H1 (cell line): ENCODE results near the gene TCF21. TPM values are rescaled to one million over a fixed set of nuclear protein-coding genes. Genes with fewer than 3 reads are reported as not detected.

Source experiments
- CTCF ChIA-PET: fragments of 300-600 bp; sonication (Branson Sonifier 250); formaldehyde crosslinking; loops from one replicate; lab custom pipeline; 2021; ENCODE audit not compliant: partially characterized antibody; lab: Charles Lee
- POLR2A ChIA-PET: fragments of 300-600 bp; sonication (Branson Sonifier 250); formaldehyde crosslinking; loops from one replicate; lab custom pipeline; 2021; ENCODE audit warnings: inconsistent platforms; ENCODE audit not compliant: partially characterized antibody; lab: Charles Lee
- DNase-seq, 2 experiments: peaks; one replicate each; pipeline versions ENCODE4 v3.0.0 to v3.0.0-alpha.2; 2010 to 2022; ENCODE audit warnings: low spot score in 2 of 2, low read depth in 1 of 2, mixed read lengths in 1 of 2
- FAIRE-seq: peaks from 2 replicates; lab custom pipeline; 2011; peaks lifted over from hg19 to GRCh38; lab: Jason Lieb, UNC
- H2AFZ ChIP-seq: 2 replicates; pipeline ENCODE4 v1.8.1; 2012; ENCODE audit warnings: low read length, inconsistent platforms
- H2AK5ac ChIP-seq: 2 replicates; pipeline ENCODE4 v1.6.1; 2013; ENCODE audit warnings: low read depth, low read length
- H2BK120ac ChIP-seq: replicated peaks from 2 replicates; pipeline ENCODE3; 2013; ENCODE audit warnings: low read depth, low read length, inconsistent platforms
- H2BK12ac ChIP-seq: 2 replicates; pipeline ENCODE4 v1.6.1; 2013; ENCODE audit warnings: low read depth, low read length
- H2BK15ac ChIP-seq: 2 replicates; pipeline ENCODE4 v1.6.1; 2013; ENCODE audit warnings: low read length
- H2BK20ac ChIP-seq: 2 replicates; pipeline ENCODE4 v1.6.1; 2013; ENCODE audit warnings: low read length
- H2BK5ac ChIP-seq: 2 replicates; pipeline ENCODE4 v1.6.1; 2013; ENCODE audit warnings: low read depth, low read length
- H3K14ac ChIP-seq: 2 replicates; pipeline ENCODE4 v1.6.1; 2013; ENCODE audit warnings: inconsistent platforms; ENCODE audit not compliant: insufficient read length
- H3K18ac ChIP-seq: 2 replicates; pipeline ENCODE4 v1.6.1; 2013; ENCODE audit warnings: low read length; ENCODE audit errors: extremely low read depth
- H3K23ac ChIP-seq: 2 replicates; pipeline ENCODE4 v1.6.1; 2013; ENCODE audit warnings: inconsistent platforms; ENCODE audit not compliant: insufficient read length
- H3K23me2 ChIP-seq: 2 replicates; pipeline ENCODE4 v1.6.1; 2013; ENCODE audit warnings: low read depth, low read length
- H3K27ac ChIP-seq: 2 replicates; pipeline ENCODE4 v1.6.1; 2011; ENCODE audit warnings: low read depth, low read length, inconsistent platforms
- H3K27me3 ChIP-seq, 4 experiments: replicated peaks in 1 of 4; 1 replicate in 1 of 4; 2 replicates in 3 of 4; pipeline versions ENCODE4 v1.6.1 to v1.8.1; 2011 to 2013; ENCODE audit warnings: low read length in 3 of 4, mild to moderate bottlenecking in 3 of 4, inconsistent platforms in 2 of 4, mixed read lengths in 2 of 4, moderate library complexity in 1 of 4; ENCODE audit not compliant: control insufficient read depth in 3 of 4, insufficient read depth in 3 of 4; ENCODE audit errors: extremely low read depth in 1 of 4
- H3K36me3 ChIP-seq, 4 experiments: 2 replicates each; pipeline versions ENCODE4 v1.6.1 to v1.8.1; 2011 to 2013; ENCODE audit warnings: mild to moderate bottlenecking in 4 of 4, low read length in 3 of 4, moderate library complexity in 2 of 4, control low read depth in 1 of 4, inconsistent platforms in 1 of 4; ENCODE audit not compliant: insufficient read depth in 4 of 4, control insufficient read depth in 2 of 4
- H3K4ac ChIP-seq: replicated peaks from 2 replicates; pipeline ENCODE3; 2013; ENCODE audit warnings: low read length, low read depth, mixed read lengths, inconsistent platforms; ENCODE audit not compliant: insufficient read length
- H3K4me1 ChIP-seq, 4 experiments: replicated peaks in 1 of 4; 1 replicate in 1 of 4; 2 replicates in 3 of 4; pipeline versions ENCODE4 v1.6.1 to v1.8.1; 2011 to 2013; ENCODE audit warnings: low read length in 3 of 4, inconsistent platforms in 2 of 4, mixed read lengths in 1 of 4; ENCODE audit not compliant: insufficient read depth in 4 of 4, control insufficient read depth in 3 of 4
- H3K4me2 ChIP-seq, 2 experiments: 2 replicates each; pipeline versions ENCODE4 v1.6.1 to v1.8.1; 2011 to 2013; ENCODE audit warnings: low read depth in 2 of 2, low read length in 2 of 2, control low read depth in 1 of 2, inconsistent platforms in 1 of 2, mild to moderate bottlenecking in 1 of 2; ENCODE audit not compliant: insufficient read depth in 1 of 2
- H3K4me3 ChIP-seq, 4 experiments: fragments of 200-600, 300-600 bp in 1 of 4; sonication (generic), shearing (Covaris generic), sonication (Bioruptor Twin) in 1 of 4; 2 replicates each; pipeline versions ENCODE4 v1.5.1 to v1.8.1; 2011 to 2016; ENCODE audit warnings: low read length in 4 of 4, low read depth in 3 of 4, control low read depth in 2 of 4, inconsistent platforms in 2 of 4, mild to moderate bottlenecking in 2 of 4, mixed read lengths in 1 of 4, moderate library complexity in 1 of 4; ENCODE audit not compliant: insufficient read depth in 2 of 4; ENCODE audit errors: extremely low read depth in 1 of 4
- H3K56ac ChIP-seq: replicated peaks from 2 replicates; pipeline ENCODE3; 2013; ENCODE audit warnings: low read depth, mild to moderate bottlenecking, mixed read lengths, low read length, inconsistent platforms; ENCODE audit not compliant: insufficient read length
- H3K79me1 ChIP-seq: 2 replicates; pipeline ENCODE4 v1.6.1; 2013; ENCODE audit warnings: low read depth, low read length, control low read depth
- H3K79me2 ChIP-seq, 2 experiments: 2 replicates each; pipeline versions ENCODE4 v1.6.1 to v1.8.1; 2012 to 2013; ENCODE audit warnings: low read length in 2 of 2, mild to moderate bottlenecking in 2 of 2, inconsistent platforms in 1 of 2; ENCODE audit not compliant: insufficient read depth in 2 of 2, control insufficient read depth in 1 of 2
- H3K9ac ChIP-seq, 4 experiments: replicated peaks in 1 of 4; 1 replicate in 1 of 4; 2 replicates in 3 of 4; pipeline versions ENCODE4 v1.6.1 to v1.8.1; 2011 to 2013; ENCODE audit warnings: low read depth in 3 of 4, low read length in 3 of 4, control low read depth in 2 of 4, mild to moderate bottlenecking in 2 of 4, moderate library complexity in 2 of 4, inconsistent platforms in 1 of 4; ENCODE audit errors: extremely low read depth in 1 of 4
- H3K9me3 ChIP-seq, 2 experiments: 2 replicates each; pipeline versions ENCODE4 v1.6.1 to v1.8.1; 2012 to 2013; ENCODE audit warnings: mild to moderate bottlenecking in 2 of 2, moderate library complexity in 2 of 2, control low read depth in 1 of 2, inconsistent platforms in 1 of 2, low read depth in 1 of 2, low read length in 1 of 2, mixed read lengths in 1 of 2; ENCODE audit not compliant: insufficient read depth in 2 of 2
- H4K20me1 ChIP-seq, 2 experiments: replicated peaks in 1 of 2; 2 replicates each; pipeline versions ENCODE3 to v1.8.1; 2011 to 2013; ENCODE audit warnings: inconsistent platforms in 2 of 2, low read length in 2 of 2, mild to moderate bottlenecking in 1 of 2; ENCODE audit not compliant: insufficient read depth in 2 of 2, control insufficient read depth in 1 of 2
- H4K5ac ChIP-seq: 2 replicates; pipeline ENCODE4 v1.6.1; 2013; ENCODE audit warnings: low read length, low read depth, mixed read lengths, inconsistent platforms; ENCODE audit not compliant: insufficient read length
- H4K8ac ChIP-seq: 2 replicates; pipeline ENCODE4 v1.8.0; 2013; ENCODE audit warnings: mild to moderate bottlenecking, moderate library complexity, low read length, inconsistent platforms; ENCODE audit not compliant: insufficient read depth; ENCODE audit errors: extremely low read depth
- H4K91ac ChIP-seq: replicated peaks from 2 replicates; pipeline ENCODE3; 2013; ENCODE audit warnings: low read length, mixed read lengths, inconsistent platforms; ENCODE audit not compliant: insufficient read length
- CBX8 ChIP-seq: fragments of 300-800, 300-1000 bp; sonication (generic); IDR thresholded peaks from 2 replicates; pipeline ENCODE4 v1.7.1; 2016; ENCODE audit warnings: low read depth, low read length, borderline replicate concordance
- POLR2AphosphoS5 ChIP-seq: IDR thresholded peaks from 2 replicates; pipeline ENCODE4 v1.6.1; 2011; ENCODE audit warnings: low read depth, low read length
- WGBS, 2 experiments: shearing (Covaris generic) in 1 of 2; methylation state at CpG; one replicate each; pipeline versions ENCODE4 v1.1.6 to v1.1.7; 2013 to 2015; ENCODE audit warnings: low lambda C conversion rate in 2 of 2, mixed read lengths in 2 of 2, inconsistent platforms in 1 of 2, low coverage in 1 of 2, missing lambda C conversion rate in 1 of 2; ENCODE audit not compliant: insufficient replicate concordance in 2 of 2, insufficient coverage in 1 of 2, insufficient read length in 1 of 2; ENCODE audit errors: extremely low coverage in 1 of 2, missing lambda C conversion rate in 1 of 2; 5-methylcytosine and 5-hydroxymethylcytosine counted together
- polyA plus RNA-seq, 7 experiments: library from polyadenylated mRNA; depleted of rRNA in 3 of 7; stranded (reverse) in 5 of 7; unstranded in 2 of 7; fragments of >200 nt in 5 of 7; fragments of 200-250 nt in 2 of 7; gene quantifications; 1 replicate in 5 of 7; 2 replicates in 1 of 7; 4 replicates in 1 of 7; pipeline versions ENCODE4 v1.2.1 to v1.2.3, GENCODE V29; 2011 to 2013; ENCODE audit warnings: missing spikeins in 2 of 7, mixed read lengths in 2 of 7
- total RNA-seq: library from RNA; stranded (reverse); fragmentation: NEBNext Ultra II Directional; extraction: Animal tissue kit (Norgen Biotek cat#: 25700); gene quantifications from 2 replicates; pipeline ENCODE4 v1.2.1, GENCODE V29; 2021

Gene TCF21
- total and polyA plus RNA-seq, 2 of the 8 experiments (the other 6 are each of a cell fraction or from before 2014, with no cell fraction given): 0.05 to 0.09 TPM

- H3K4ac ChIP-seq: no peak overlapping the region
- no peak overlapping the region for H2BK5ac ChIP-seq
- peak overlapping the region; percentile 18 to 59 (median 36); a peak in 5 of 8 replicates for H3K4me3 ChIP-seq
- no peak overlapping the region for H2BK15ac ChIP-seq
- H4K20me1 ChIP-seq: peaks cover 0 to 9% of the 10 kb centered on the region in 2 experiments
- DNase-seq (no peak), FAIRE-seq (no peak)
- peaks cover 52 to 84% (median 72%) of the 10 kb centered on the region in 4 experiments for H3K27me3 ChIP-seq
- WGBS, 2 experiments: 14% methylated on average over 4 of the region's 4 CpGs; no CpG with 5 or more reads in 1 of the 2 experiments
- no peak overlapping the region for H4K91ac ChIP-seq
- H3K23me2 ChIP-seq: peaks cover 21% of the 10 kb centered on the region
- TF ChIP-seq POLR2AphosphoS5 (no peak), CBX8 (0 out of 2 replicates have a peak, but pooled peaks have one; percentile 9)
- H3K79me2 ChIP-seq: no peaks in the 10 kb centered on the region
- POLR2A ChIA-PET: interaction anchor here (0.7 to 1.2 kb wide), 2 partner anchors 27 to 1082 kb away, joined by 3 read pairs; no protein-coding TSS in a partner anchor
- no peak overlapping the region for H3K23ac ChIP-seq
- H3K56ac ChIP-seq: no peak overlapping the region
- H2AK5ac ChIP-seq: no peak overlapping the region
- no peak overlapping the region for H3K14ac ChIP-seq
- no peak overlapping the region for H4K5ac ChIP-seq
- H2AFZ ChIP-seq: no peak overlapping the region
- H3K4me2 ChIP-seq: peak overlapping the region; percentile 75 to 99
- H2BK12ac ChIP-seq: no peak overlapping the region
- no peak overlapping the region for H2BK120ac ChIP-seq
- no peaks in the 10 kb centered on the region for H3K79me1 ChIP-seq
- H3K18ac ChIP-seq: no peak overlapping the region
- H4K8ac ChIP-seq: no peak overlapping the region
- no peak overlapping the region for H2BK20ac ChIP-seq
- peaks cover 3 to 18% (median 7%) of the 10 kb centered on the region in 4 experiments; a peak in 6 of 7 replicates for H3K4me1 ChIP-seq
- CTCF ChIA-PET: interaction anchor here (0.8 to 4.0 kb wide), 11 partner anchors 9 to 322 kb away, joined by 3 to 20 read pairs (median 5); partner anchors contain the start of gene TBPL1
- peaks cover 0 to 4% (median 0%) of the 10 kb centered on the region in 4 experiments; a peak in 1 of 8 replicates for H3K36me3 ChIP-seq
- no peak overlapping the region for H3K27ac ChIP-seq
- no peaks in the 10 kb centered on the region for H3K9me3 ChIP-seq
- H3K9ac ChIP-seq: no peak overlapping the region
Measured at GRCh38 chr6:133890711-133891148, 1.8 kb downstream of the TCF21 start.
